GF-D8 (cell line): Measurements from ENCODE around the gene LMO2.

ENCODE experiments used
- DNase-seq: peaks from one replicate; lab custom pipeline; 2025; lab: John Stamatoyannopoulos, UW

Gene LMO2

DNA sequence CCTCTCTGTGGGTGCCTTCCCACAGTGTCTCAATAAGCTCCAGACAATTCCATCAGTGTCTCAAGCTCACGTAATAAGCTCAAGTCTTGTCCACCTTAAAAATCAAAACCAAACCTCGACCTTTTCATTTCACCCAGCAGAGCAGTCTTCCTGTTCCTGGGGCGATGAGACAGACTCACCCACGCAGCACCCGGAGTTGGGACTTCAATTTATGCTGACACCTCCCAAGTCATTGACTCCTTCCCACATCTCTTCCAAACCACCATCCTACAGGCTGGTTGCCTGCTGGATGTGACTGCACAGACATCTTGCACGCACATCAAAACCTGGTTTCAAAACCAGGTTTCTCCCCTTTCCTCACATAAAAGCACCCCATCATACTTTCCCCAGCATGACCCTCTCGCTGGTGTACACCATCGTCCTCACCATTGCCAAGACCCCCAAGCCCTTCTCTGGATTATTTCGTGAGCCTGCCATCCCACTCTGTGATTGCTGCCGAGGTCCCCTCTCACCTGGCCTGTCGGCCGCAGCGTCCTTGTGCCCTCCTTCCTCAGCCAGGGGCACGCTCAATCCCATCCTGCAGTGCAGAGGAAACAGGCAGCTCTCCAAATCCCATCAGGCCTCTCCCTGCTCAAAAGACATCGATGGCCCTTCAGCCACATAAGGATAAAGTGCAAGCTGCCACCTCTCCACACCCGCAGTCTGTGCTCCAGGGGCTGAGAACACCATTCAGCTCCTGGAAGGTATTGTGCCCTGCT, 72.4 kb downstream of the LMO2 start:
- DNase-seq = no peak
